HG03025 (cell line): ENCODE results near the gene PIK3R1.

ENCODE experiments used
- ATAC-seq: cut with Tn5 transposase; IDR thresholded peaks from one replicate; pipeline ENCODE4 v1.9.1; 2021; ENCODE audit warnings: mild to moderate bottlenecking, moderate library complexity; ENCODE audit not compliant: unreplicated experiment, low FRiP score

The PIK3R1 gene

DNA sequence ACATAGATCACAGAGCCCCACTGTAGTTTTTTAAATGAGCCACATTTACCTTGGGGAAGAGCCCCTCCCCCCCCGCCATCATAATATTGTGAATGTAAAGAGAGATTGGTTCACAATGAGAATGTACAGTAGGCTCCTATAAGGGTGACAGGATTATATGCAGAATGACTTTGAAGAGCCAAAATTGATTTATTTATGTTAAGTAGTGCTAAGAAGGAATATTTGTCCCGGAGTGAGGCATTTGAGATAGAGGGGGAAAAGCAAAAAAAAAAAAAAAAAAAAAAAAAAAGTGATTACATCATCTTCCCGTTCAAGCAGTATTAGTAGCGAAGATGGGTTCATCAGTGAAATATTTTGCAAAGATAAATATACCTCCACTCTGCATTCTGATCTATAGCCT, 73.9 kb downstream of the PIK3R1 start:
- no peak for ATAC-seq

DNA sequence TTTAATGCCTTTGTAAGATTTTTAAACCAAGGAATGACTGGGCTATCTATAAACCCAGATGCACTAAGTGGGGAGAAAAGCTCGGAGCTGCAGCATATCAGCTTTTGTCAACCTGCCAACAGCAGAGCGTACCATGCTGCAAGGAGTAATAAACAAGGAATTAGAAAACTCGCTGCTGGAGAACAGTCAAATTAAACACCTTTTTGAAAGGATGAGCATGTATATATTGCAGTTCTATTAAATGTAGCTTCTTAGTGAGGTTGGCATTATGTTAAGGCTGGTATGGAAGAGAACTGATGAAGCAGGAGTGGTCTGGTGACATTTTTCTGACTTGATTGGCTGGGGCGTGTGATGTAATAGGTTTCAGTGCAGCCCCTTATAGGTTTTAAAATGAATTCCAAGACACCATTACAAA, 74.7 kb downstream of the PIK3R1 start:
- no peak for ATAC-seq

DNA sequence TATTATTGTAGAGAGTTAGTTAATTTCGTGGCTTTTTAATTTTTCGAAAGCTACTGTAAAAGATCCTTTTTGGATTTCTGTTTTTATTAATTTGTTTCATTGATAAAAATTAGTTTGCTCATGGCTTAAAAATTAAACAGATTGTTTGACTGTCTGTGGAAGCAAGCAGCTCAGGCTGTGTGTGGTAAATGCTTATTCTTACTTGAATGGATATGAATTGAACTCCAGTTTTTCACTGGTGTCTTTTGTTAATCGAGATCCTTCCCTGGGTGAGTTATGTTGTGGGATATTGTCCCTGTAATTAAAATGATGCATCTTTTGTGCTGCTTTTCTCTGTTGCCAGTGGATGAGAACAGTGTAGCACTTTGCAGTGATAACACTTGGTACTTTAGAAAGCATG, 75.3 kb downstream of the PIK3R1 start:
- ATAC-seq, result no peak

DNA sequence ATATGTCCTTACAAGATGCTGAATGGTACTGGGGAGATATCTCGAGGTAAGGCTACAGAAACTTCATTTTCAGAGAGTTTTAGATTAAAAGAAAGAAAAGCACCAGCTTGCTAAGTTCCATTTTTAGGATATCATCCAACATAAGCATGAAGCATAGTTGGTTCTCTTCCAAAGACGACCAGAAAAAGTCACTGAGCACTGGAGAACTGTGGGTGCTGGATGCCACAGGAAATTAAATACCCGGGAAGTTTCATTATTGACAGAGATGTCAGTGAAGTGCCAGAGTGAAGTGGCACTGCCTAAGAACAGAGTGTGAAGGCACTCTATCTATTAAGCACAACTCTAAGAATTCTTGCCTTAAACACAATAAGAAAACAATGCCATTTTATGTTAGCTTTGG, 76.8 kb downstream of the PIK3R1 start:
- ATAC-seq, result no peak

DNA sequence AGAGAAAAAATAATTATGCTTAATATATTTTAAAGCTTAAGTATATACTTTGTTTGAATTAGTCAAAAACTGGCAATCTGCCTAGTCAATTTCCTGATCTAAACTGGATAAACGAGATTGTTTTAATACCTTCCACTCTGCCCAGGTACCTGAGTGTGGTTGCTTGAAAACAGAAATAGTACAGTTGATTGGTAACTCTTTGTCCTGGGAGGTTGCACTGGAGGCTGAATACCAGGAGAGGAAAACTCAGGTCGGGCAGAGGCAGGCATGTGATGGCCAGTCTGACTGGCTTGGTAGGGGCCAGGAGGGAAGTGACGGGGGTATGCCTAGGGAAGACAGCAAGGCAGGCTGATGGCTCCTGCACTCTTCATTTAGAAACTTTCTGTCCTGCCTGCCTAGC, 80.2 kb downstream of the PIK3R1 start:
- no peak for ATAC-seq

DNA sequence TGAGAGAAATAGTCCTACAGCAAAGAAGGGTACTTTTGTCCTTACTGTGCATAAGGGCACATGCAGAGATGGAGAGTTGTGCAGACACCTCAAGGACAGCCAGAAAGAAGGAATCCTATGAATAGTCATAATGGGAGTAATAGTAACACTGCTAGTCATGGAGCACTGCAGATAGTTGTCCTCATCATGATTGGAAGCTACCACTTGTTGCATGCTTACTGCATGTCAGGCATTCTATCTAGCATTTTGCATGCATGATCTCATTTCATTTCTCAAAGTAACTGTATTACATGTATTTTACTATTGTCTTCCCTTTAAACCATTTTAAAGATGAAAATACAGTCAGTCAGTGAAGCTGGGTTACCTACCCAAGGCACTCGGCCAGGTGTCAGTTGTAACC, 81.3 kb downstream of the PIK3R1 start:
- ATAC-seq, result no peak

DNA sequence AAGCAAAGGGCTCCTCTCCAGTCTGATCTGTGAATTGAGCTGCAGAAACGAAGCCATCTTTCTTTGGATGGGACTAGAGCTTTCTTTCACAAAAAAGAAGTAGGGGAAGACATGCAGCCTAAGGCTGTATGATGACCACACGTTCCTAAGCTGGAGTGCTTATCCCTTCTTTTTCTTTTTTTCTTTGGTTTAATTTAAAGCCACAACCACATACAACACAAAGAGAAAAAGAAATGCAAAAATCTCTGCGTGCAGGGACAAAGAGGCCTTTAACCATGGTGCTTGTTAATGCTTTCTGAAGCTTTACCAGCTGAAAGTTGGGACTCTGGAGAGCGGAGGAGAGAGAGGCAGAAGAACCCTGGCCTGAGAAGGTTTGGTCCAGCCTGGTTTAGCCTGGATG, 82.1 kb downstream of the PIK3R1 start:
- no peak for ATAC-seq

DNA sequence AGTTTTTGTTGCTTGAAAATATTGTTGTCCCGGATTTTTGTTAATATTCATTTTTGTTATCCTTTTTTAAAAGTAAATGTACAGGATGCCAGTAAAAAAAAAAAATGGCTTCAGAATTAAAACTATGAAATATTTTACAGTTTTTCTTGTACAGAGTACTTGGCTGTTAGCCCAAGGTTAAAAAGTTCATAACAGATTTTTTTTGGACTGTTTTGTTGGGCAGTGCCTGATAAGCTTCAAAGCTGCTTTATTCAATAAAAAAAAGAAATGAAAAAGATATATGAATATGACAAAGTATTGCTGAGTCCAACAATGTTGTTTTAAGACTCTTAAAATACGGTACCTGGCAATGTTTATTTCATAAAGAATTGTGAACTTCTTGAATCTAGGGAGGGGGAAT, 82.9 kb downstream of the PIK3R1 start:
- ATAC-seq, result no peak

DNA sequence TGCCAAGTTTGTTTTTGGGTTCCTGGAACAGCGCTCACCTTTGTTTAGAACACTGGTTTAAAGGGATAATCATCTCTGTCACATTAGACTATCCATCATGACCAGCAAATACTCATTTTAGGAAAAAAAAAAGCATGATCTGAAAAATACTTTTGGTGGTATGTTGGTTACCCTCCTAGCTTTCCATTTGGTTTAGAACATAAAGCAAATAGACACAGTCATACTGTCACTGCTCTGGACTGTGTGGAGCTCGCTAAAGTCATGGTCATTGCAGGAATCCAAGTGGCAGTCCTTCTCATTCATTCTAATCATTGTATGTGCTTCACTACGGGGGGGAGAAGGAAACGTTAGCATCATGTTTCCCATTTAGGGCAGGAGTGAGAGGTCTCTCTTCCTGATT, 83.5 kb downstream of the PIK3R1 start:
- ATAC-seq, result no peak

DNA sequence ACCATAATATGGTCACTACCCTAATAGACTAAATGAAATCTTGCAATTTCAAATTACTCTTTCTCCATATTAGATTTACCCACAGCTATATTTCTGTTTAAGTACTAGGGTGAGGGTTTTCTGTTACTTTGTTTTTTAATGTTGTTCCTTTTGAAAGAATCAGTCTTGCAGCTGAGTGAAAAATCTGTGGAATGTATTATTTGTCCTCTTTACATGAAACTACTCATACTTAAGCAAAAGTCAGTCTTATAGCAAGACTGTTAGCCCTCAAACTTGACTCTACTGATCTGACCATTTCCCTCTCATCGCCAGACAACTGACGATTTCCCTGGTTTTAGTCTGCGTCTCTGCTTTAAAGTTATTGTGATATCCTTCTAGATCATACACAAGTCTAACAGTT, 84.0 kb downstream of the PIK3R1 start:
- no peak for ATAC-seq

DNA sequence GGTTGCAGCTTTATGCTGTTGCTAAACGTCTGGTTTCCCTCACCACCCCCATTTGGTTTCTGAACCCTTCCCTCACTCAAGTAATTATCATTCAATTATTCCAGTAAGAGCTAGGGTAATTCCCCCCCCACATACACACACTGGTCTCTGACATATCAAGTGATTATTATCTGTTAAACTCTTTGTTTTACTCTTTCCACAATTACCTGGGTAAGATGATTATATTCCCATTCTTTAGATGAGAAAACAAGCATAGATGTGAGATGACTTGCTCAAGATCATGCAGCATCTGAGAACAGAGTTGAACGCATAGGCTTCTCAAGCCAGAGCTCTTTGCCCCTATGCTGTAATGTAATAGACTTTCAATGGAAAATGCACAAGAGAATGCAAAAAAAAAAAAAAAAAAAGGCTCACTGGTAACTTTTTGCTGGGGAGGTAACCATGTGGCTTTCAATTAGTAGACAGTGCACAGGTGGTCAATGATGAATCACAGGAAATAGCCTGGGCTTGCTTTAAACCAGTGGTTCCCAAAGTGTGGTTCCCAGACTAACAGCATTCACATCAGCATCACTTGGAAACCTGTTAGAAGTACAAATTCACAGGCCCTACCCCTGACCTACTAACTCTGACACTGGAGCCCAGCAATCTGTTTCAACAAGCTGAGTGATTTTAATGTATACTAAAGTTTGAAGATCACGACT, 87.6 kb downstream of the PIK3R1 start:
- no peak for ATAC-seq

DNA sequence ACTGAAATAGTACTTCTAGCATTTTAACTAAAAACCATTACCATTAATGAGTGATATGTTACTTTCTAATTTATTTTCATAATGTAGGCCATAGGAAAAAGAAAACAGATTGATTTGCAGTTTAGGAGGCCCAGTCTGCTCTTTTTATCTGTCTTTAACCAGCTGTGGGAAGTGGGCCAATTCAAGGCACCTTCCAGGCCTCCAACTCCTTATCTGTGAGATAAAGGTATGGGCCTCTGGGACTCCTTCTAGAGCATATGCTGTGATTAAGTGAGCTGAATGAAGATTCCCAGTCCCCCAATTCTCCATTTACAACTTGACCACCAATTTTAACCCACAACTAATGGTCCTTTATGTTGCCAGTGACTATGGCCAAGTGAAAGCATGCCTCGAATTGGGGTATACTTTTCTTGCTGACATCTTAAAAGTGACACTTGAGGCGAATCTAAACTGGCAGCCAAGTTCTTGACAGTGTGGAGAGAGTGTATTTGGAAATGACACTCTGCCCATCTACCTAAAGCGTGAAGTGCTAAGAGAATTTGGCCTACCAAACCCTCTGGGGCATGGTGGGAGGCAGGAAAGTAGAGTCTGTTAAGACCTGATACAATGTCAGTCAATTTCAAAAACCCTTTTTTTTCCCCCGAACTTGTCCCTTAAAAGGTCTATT, 88.3 kb downstream of the PIK3R1 start:
- ATAC-seq, result no peak

DNA sequence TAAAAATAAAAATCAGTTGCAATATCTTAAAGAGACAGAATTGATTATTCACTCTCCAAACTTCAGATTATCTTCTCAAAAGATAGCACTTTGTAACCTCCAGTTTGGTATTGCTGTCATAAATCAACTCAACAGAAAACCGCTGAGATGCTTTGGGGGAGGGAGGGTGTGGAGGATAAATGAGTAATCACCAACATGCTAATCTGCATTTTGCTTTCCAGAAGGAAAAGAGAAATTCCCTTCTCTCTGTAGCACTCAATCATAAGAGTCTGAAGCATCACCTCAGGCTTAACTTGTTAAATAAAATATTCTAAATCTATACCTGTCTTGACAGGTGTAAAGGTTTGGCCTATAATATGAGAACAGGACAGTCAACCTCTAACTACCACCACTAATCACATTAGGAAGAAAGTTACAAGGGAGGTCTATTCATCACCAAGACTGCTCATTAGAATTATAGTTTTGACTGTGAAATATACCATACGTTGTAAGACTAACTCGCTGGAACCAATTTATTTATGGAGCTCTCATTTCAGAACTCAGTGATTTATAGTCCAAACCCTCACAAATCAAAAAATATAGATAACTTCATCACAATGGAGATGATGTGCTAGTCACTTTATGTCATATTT, 89.0 kb downstream of the PIK3R1 start:
- ATAC-seq, result no peak

DNA sequence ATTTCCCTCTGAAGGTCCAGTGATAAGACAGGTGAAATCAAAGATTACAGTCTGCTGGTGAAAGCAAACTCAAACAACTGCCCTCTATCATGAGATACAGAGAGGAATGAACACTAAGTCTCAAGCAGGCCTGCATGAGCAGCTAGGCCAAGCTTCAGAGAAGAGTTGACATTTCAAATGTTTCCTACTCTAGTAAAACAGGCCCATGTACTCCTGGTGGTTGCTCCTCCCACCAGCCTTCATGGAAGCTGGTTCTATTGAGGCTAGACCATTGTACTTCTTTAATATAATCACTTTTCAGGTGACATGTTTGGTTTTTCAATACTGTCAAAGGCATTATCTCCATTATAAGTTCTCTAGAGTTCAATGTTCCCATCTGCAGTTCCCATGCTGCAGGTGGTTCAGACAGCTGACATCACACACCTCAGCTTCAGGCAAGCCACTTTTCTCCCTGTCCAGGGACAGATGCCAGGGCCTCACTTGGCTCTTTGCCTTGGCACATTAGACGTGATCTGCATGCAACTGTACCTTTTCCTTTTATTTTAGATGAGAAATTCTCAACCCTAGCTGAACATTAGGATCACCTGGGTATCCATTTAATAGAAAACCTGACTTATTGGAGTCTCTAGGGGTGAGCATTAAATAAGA, 89.8 kb downstream of the PIK3R1 start:
- no peak for ATAC-seq

DNA sequence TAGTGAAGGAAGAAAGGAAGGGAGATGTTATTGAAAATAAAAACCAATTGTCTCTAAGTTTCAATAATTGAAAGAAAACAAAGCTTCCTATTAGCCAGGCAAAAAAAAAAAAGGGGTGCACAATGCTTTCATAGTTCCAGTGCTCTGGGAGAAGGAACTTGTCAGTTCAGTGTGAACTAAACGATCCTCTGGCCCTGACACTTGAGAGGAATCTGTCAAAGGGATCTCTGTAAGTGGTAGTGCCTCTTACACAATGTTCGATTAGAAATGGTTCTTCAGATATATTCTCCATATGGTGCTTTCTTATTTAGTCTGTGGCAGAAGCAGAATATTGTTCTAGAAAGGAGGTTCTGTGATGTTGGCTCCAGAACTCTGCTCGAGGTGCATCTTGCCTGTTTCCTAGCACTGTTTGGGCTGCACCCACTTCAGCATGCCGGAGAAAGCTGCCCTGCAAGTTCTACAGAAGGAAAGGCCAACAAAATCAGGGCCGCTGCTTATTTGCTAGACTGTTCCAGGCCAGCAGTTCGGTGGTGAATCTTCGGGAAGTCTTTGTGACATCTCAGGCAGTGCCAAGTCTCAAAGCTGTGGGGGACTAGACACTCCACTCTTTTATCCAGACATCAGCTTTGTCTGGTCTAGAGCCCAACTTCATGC, 90.9 kb downstream of the PIK3R1 start:
- no peak for ATAC-seq

DNA sequence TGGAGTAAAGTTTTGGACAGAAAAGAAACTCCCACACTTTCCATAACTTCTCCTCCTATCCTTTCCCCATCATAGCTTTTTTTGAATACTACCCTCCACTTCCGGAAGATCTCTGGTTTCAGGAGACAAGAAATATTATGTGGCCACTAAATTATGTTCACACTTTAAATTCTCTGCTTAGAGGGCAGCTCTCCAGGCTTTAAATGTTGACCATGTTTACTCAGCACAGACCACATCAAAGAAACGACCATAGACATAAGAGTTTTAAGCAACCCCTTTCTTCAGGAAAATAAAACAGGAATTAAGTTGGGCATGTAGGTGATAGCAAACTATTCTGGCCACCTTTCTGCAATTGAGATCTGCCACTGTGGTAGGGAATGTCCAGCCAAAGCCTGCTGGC, 97.8 kb downstream of the PIK3R1 start:
- ATAC-seq, result no peak

DNA sequence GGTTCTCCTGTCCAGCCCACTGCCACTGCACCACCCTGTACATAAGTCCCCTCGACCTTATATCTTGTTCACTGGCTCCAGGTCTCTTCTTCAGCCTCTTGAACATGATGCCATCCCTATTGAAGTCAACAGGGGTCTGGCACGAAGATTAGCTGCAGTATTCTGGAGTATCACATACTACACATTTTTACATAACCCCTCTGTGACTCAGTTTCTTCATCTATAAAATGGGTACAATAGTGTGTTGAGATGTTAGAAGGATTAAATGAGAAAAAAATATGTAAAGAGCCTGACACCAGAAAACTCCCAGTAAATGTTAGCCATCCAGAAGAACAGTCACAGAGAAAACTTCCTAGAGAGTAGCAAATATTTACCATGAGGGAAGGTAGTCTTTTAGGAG, 98.9 kb downstream of the PIK3R1 start:
- ATAC-seq, result no peak

DNA sequence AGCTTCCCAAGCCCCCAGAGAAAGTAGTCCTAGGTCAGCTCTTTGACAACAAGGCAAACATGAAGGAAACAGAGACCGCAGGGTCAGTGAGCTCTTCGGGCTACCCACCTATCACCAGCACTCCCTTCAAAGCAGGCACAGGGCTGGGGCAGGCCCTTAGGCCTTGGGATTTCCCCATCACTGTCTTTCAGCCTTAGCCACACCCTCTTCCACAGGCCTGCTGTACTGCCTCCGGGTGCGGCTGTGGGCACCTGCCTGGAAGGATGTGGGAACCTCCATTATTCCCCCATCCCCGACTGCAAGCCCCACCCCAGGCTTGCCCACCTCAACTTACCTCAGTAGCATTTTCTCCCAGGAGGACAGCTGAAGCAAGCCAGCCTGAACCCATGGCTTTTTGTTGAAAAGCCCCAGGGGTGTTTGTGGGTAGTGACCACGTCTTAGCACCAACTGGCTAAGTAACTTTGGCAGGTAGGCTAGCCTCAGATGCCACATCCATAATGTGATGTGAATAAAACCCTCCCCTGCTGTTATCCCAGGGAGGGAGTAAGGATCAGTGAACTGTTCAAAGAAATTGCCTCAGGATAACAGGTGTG, 100.2 kb downstream of the PIK3R1 start:
- peak; percentile 91 for ATAC-seq

DNA sequence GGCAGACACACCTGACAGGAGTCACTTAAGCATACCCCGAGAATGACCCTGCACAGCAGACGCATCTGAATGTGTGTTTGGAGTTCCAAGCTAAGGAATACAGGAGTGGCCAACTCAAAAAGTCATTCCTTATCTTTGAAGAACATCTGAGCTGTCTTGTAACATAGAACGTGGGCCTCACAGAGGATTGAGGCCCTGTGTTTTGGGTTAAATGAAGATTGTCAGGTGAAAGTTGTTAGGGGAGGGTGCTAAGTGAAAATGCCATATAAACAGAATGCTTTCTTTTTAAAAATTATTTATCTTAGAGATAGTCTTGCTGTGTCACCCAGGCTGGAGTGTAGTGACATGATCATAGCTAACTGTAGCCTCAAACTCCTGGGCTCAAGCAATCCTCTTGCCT, 100.9 kb downstream of the PIK3R1 start:
- no peak for ATAC-seq

DNA sequence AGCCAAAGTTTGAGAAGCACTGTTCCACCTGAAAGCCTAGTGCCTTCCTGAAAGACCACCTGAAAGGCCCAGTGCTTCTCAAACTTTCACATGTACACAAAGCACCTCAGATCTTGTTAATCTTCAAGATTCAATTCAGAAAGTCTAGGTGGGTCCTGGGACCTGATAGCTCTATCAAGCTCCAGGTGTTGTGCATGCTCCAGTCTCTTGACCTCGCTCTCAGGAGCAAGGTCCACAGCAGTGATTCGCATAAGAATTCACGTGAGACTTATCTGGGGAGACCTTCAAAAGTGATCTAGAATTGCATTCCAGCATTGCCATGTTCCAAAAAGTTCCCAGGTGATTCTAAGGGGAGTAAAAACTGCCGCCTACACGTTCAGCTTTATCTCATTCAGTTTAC, 102.1 kb downstream of the PIK3R1 start:
- ATAC-seq, result no peak
